GM06990 (cell line): ENCODE data around the gene ALG14.

Source experiments
- DNase-seq: peaks from one replicate; pipeline ENCODE4 v3.0.0-alpha.2; 2011; ENCODE audit not compliant: insufficient read length; ENCODE audit errors: extremely low read depth
- H3K27me3 ChIP-seq: replicated peaks from 2 replicates; pipeline ENCODE4 v1.6.0; 2011; ENCODE audit warnings: low read length; ENCODE audit not compliant: control insufficient read depth, insufficient read depth
- H3K36me3 ChIP-seq: 2 replicates; pipeline ENCODE4 v1.5.1; 2011; ENCODE audit warnings: low read length; ENCODE audit not compliant: control insufficient read depth, insufficient read depth
- H3K4me3 ChIP-seq: replicated peaks from 2 replicates; pipeline ENCODE4 v1.5.1; 2011; ENCODE audit warnings: low read depth, mild to moderate bottlenecking, control low read depth, low read length
- CTCF ChIP-seq: IDR thresholded peaks from 2 replicates; pipeline ENCODE4 v1.5.1; 2011; ENCODE audit warnings: low read length, control low read depth, mild to moderate bottlenecking, inconsistent platforms; ENCODE audit not compliant: insufficient read depth, poor library complexity, severe bottlenecking

ALG14 gene

GRCh38 chr1:95039360-95040031 lies 33.3 kb downstream of the ALG14 start:
- no peak for TF ChIP-seq CTCF
- Histone ChIP-seq H3K27me3 (no peaks in the 10 kb centered on the region), H3K36me3 (no peaks in the 10 kb centered on the region), H3K4me3 (no peak overlapping the region)
- no peak for DNase-seq

GRCh38 chr1:95035536-95035935 lies 37.2 kb downstream of the ALG14 start:
- no peak for TF ChIP-seq CTCF
- Histone ChIP-seq H3K4me3 (no peak overlapping the region), H3K36me3 (no peaks in the 10 kb centered on the region), H3K27me3 (no peaks in the 10 kb centered on the region)
- DNase-seq, result no peak

- no peak for TF ChIP-seq CTCF
- no peak for DNase-seq
Measured at GRCh38 chr1:95034506-95034905, 38.2 kb downstream of the ALG14 start.

GRCh38 chr1:95033843-95034242 lies 38.9 kb downstream of the ALG14 start:
- H3K27me3 ChIP-seq, result no peaks in the 10 kb centered on the region
- TF ChIP-seq CTCF, result no peak
- no peak overlapping the region for H3K4me3 ChIP-seq
- no peaks in the 10 kb centered on the region for H3K36me3 ChIP-seq
- no peak for DNase-seq

More at GRCh38 chr1:95034506-95034905, 38.2 kb downstream of the ALG14 start:
- Histone ChIP-seq H3K36me3 (no peaks in the 10 kb centered on the region), H3K27me3 (no peaks in the 10 kb centered on the region), H3K4me3 (no peak overlapping the region)

GRCh38 chr1:95029532-95029931 lies 43.2 kb downstream of the ALG14 start:
- no peak overlapping the region for H3K4me3 ChIP-seq

More at GRCh38 chr1:95029532-95029931, 43.2 kb downstream of the ALG14 start:
- Histone ChIP-seq H3K36me3 (no peaks in the 10 kb centered on the region), H3K27me3 (no peaks in the 10 kb centered on the region)
- TF ChIP-seq CTCF, result no peak
- no peak for DNase-seq
